Motor neuron (in vitro differentiated cells): ENCODE measurements around the gene HABP2. TPM values are rescaled to one million over a fixed set of nuclear protein-coding genes. Genes with fewer than 3 reads are reported as not detected.

Source experiments
- ATAC-seq, 8 experiments: fragments of 200-7000 bp; cut with Tn5 transposase; replicated peaks in 6 of 8; 2 replicates each; pipeline ENCODE4 v1.8.0; 2021; ENCODE audit warnings: mild to moderate bottlenecking in 8 of 8, moderate library complexity in 8 of 8
- H3K27ac ChIP-seq, 2 donors: fragments of 250-450 bp; sonication (Bioruptor Pico); 2 replicates each; pipeline ENCODE4 v1.9.0; 2021; ENCODE audit warnings: antibody characterized with exemption in 2 of 2, mild to moderate bottlenecking in 2 of 2, moderate library complexity in 1 of 2
- H3K4me1 ChIP-seq, 2 donors: fragments of 250-450 bp; sonication (Bioruptor Pico); replicated peaks in 1 of 2; 2 replicates each; pipeline ENCODE4 v1.6.1; 2021; ENCODE audit warnings: antibody characterized with exemption in 2 of 2, mild to moderate bottlenecking in 2 of 2, moderate library complexity in 1 of 2
- H3K4me3 ChIP-seq, 5 donors: fragments of 250-450 bp; sonication (Bioruptor Pico); 2 replicates each; pipeline ENCODE4 v1.9.0; 2021; ENCODE audit warnings: antibody characterized with exemption in 5 of 5, mild to moderate bottlenecking in 5 of 5, moderate library complexity in 4 of 5
- WGBS, 10 experiments: fragments of 450-650 bp; shearing (Covaris generic); methylation state at CpG; one replicate each; pipeline ENCODE4 v1.0.0; 2022; 5-methylcytosine and 5-hydroxymethylcytosine counted together
- in situ Hi-C, 9 experiments: fragments of 400-800 bp; cut with MboI; loops; one replicate each; pipeline ENCODE4 v1.15.0; 2021; ENCODE audit warnings: low sequenced_read_pairs in 9 of 9, low pct_unique_long_range_greater_than_20kb in 2 of 9; ENCODE audit not compliant: unreplicated experiment in 9 of 9
- total RNA-seq, 8 experiments: library from RNA; unstranded; fragments of 300-600 nt; gene quantifications; 2 replicates each; pipeline versions ENCODE4 v1.2.3 to v1.2.4, GENCODE V29; 2022

The HABP2 gene
- total RNA-seq, 8 experiments from 2014 or later: 0.05 to 0.28 (median 0.17) TPM; not detected in 2

- in situ Hi-C loops: no loop called here
- Histone ChIP-seq H3K4me1 (peaks cover 0 to 4% of the 10 kb centered on the region in 2 donors), H3K27ac (no peak overlapping the region), H3K4me3 (no peak overlapping the region)
- WGBS, 10 experiments: 80 to 100% (median 100%) methylated on average over 1 to 2 of the region's 2 CpGs; no CpG with 5 or more reads in 5 of the 10 experiments
- no peak for ATAC-seq
Measured at GRCh38 chr10:113547426-113547825, 5.4 kb upstream of the HABP2 start.

GRCh38 chr10:113549856-113550255, 3.0 kb upstream of the HABP2 start:
- in situ Hi-C loops: no loop called here
- no peak overlapping the region for H3K4me3 ChIP-seq
- H3K4me1 ChIP-seq: peaks cover 0 to 4% of the 10 kb centered on the region in 2 donors
- no peak for ATAC-seq
- 75 to 100% (median 95%) methylated on average over 2 to 5 of the region's 6 CpGs for WGBS, 10 experiments
- no peak overlapping the region for H3K27ac ChIP-seq

- Histone ChIP-seq H3K4me1 (peaks cover 0 to 4% of the 10 kb centered on the region in 2 donors), H3K27ac (no peak overlapping the region), H3K4me3 (no peak overlapping the region)
- peak in 1 of 8 experiments; percentile 14 for ATAC-seq
- in situ Hi-C loops: no loop called here
- WGBS, 10 experiments: 0 to 100% (median 71%) methylated on average over 1 to 6 of the region's 6 CpGs; no CpG with 5 or more reads in 2 of the 10 experiments
Measured at GRCh38 chr10:113550365-113550764, 2.5 kb upstream of the HABP2 start.

- in situ Hi-C loops: no loop called here
- H3K4me3 ChIP-seq: no peak overlapping the region
- ATAC-seq: no peak
- WGBS, 10 experiments: 50 to 100% (median 85%) methylated on average over 1 of the region's 3 CpGs; no CpG with 5 or more reads in 6 of the 10 experiments
- no peak overlapping the region for H3K27ac ChIP-seq
- H3K4me1 ChIP-seq: peaks cover 3 to 4% of the 10 kb centered on the region in 2 donors
Measured at GRCh38 chr10:113552014-113552413, 839 bp upstream of the HABP2 start.

- WGBS, 10 experiments: 60 to 90% (median 83%) methylated on average over 1 to 2 of the region's 2 CpGs; no CpG with 5 or more reads in 3 of the 10 experiments
- no peak for ATAC-seq
- in situ Hi-C loops: no loop called here
Measured at GRCh38 chr10:113553149-113553548, 296 bp downstream of the HABP2 start.

GRCh38 chr10:113554214-113554613, 1.4 kb downstream of the HABP2 start:
- no peak overlapping the region for H3K4me3 ChIP-seq
- ATAC-seq: no peak

More at GRCh38 chr10:113553149-113553548, 296 bp downstream of the HABP2 start:
- peaks cover 4% of the 10 kb centered on the region in 2 donors for H3K4me1 ChIP-seq
- H3K27ac ChIP-seq: no peak overlapping the region
- H3K4me3 ChIP-seq: no peak overlapping the region

GRCh38 chr10:113555245-113555644, 2.4 kb downstream of the HABP2 start:
- no peak for ATAC-seq
- 20 to 100% (median 65%) methylated on average over 1 to 3 of the region's 3 CpGs; no CpG with 5 or more reads in 4 of the 10 experiments for WGBS, 10 experiments
- Histone ChIP-seq H3K27ac (no peak overlapping the region), H3K4me1 (peaks cover 2 to 9% of the 10 kb centered on the region in 2 donors), H3K4me3 (no peak overlapping the region)
- in situ Hi-C loops: no loop called here

More at GRCh38 chr10:113554214-113554613, 1.4 kb downstream of the HABP2 start:
- Histone ChIP-seq H3K27ac (no peak overlapping the region), H3K4me1 (peaks cover 4 to 9% of the 10 kb centered on the region in 2 donors)
- WGBS, 10 experiments: 33 to 91% (median 67%) methylated on average over 1 to 5 of the region's 5 CpGs; no CpG with 5 or more reads in 3 of the 10 experiments
- in situ Hi-C loops: no loop called here

GRCh38 chr10:113555751-113556150, 2.9 kb downstream of the HABP2 start:
- in situ Hi-C loops: no loop called here
- H3K27ac ChIP-seq: no peak overlapping the region
- no peak for ATAC-seq
- H3K4me1 ChIP-seq: peaks cover 0 to 9% of the 10 kb centered on the region in 2 donors
- WGBS, 10 experiments: 29 to 92% (median 48%) methylated on average over 1 of the region's 1 CpG; no CpG with 5 or more reads in 4 of the 10 experiments
- no peak overlapping the region for H3K4me3 ChIP-seq

GRCh38 chr10:113557424-113557862, 4.6 kb downstream of the HABP2 start:
- in situ Hi-C loops: no loop called here
- Histone ChIP-seq H3K27ac (no peak overlapping the region), H3K4me1 (peaks cover 0 to 9% of the 10 kb centered on the region in 2 donors), H3K4me3 (no peak overlapping the region)
- ATAC-seq: no peak
- 10 to 79% (median 57%) methylated on average over 2 to 9 of the region's 9 CpGs; no CpG with 5 or more reads in 2 of the 10 experiments for WGBS, 10 experiments

GRCh38 chr10:113557903-113558321, 5.1 kb downstream of the HABP2 start:
- Histone ChIP-seq H3K4me1 (peaks cover 0 to 9% of the 10 kb centered on the region in 2 donors), H3K4me3 (no peak overlapping the region), H3K27ac (no peak overlapping the region)
- in situ Hi-C loops: no loop called here
- 13 to 100% (median 31%) methylated on average over 1 to 8 of the region's 9 CpGs; no CpG with 5 or more reads in 1 of the 10 experiments for WGBS, 10 experiments
- no peak for ATAC-seq

- in situ Hi-C loops: no loop called here
- Histone ChIP-seq H3K27ac (no peak overlapping the region), H3K4me3 (no peak overlapping the region), H3K4me1 (peaks cover 0 to 12% of the 10 kb centered on the region in 2 donors)
- no peak for ATAC-seq
- WGBS, 10 experiments: 29 to 100% (median 88%) methylated on average over 1 to 4 of the region's 5 CpGs; no CpG with 5 or more reads in 2 of the 10 experiments
Measured at GRCh38 chr10:113560071-113560470, 7.2 kb downstream of the HABP2 start.

GRCh38 chr10:113561214-113561613, 8.4 kb downstream of the HABP2 start:
- in situ Hi-C loops: no loop called here
- Histone ChIP-seq H3K4me3 (no peak overlapping the region), H3K4me1 (peaks cover 0 to 9% of the 10 kb centered on the region in 2 donors), H3K27ac (no peak overlapping the region)
- ATAC-seq: no peak
- WGBS, 10 experiments: 43 to 100% (median 72%) methylated on average over 1 to 2 of the region's 3 CpGs; no CpG with 5 or more reads in 4 of the 10 experiments

GRCh38 chr10:113562069-113562468, 9.2 kb downstream of the HABP2 start:
- no peak overlapping the region for H3K4me3 ChIP-seq
- H3K27ac ChIP-seq: no peak overlapping the region
- no peak for ATAC-seq
- in situ Hi-C loops: no loop called here
- peaks cover 0 to 9% of the 10 kb centered on the region in 2 donors for H3K4me1 ChIP-seq
- WGBS, 10 experiments: 20 to 100% (median 95%) methylated on average over 1 to 6 of the region's 6 CpGs; no CpG with 5 or more reads in 3 of the 10 experiments

GRCh38 chr10:113562704-113563103, 9.9 kb downstream of the HABP2 start:
- in situ Hi-C loops: no loop called here
- WGBS, 10 experiments: 40 to 89% (median 71%) methylated on average over 1 to 5 of the region's 5 CpGs; no CpG with 5 or more reads in 1 of the 10 experiments
- no peak for ATAC-seq
- Histone ChIP-seq H3K27ac (no peak overlapping the region), H3K4me1 (peaks cover 0 to 9% of the 10 kb centered on the region in 2 donors), H3K4me3 (no peak overlapping the region)
